Heart left ventricle (tissue), 16 donors: ENCODE results near the gene HADHB. TPM values are rescaled to one million over a fixed set of nuclear protein-coding genes. Genes with fewer than 3 reads are reported as not detected.

Experiments
- ATAC-seq, 4 donors: fragments of 200-7000 bp; cut with Tn5 transposase; one replicate each; pipeline ENCODE4 v1.9.1; 2020 to 2022; ENCODE audit warnings: moderate library complexity in 4 of 4, mild to moderate bottlenecking in 3 of 4, moderate number of reproducible peaks in 1 of 4
- DNase-seq, 5 donors: peaks; one replicate each; pipeline ENCODE4 v3.0.0-alpha.2; 2020
- H3K27ac ChIP-seq, 12 donors: fragments of 200-600 bp; sonication (generic) in 4 of 12; one replicate each; pipeline versions ENCODE4 v1.5.0 to v1.8.0; 2016 to 2022; ENCODE audit warnings: mild to moderate bottlenecking in 2 of 12
- H3K27me3 ChIP-seq, 9 donors: fragments of 200-600 bp; sonication (generic) in 2 of 9; one replicate each; pipeline versions ENCODE4 v1.5.1 to v1.8.0; 2016 to 2022; ENCODE audit warnings: mild to moderate bottlenecking in 3 of 9
- H3K36me3 ChIP-seq, 9 donors: fragments of 200-600 bp; sonication (generic) in 2 of 9; one replicate each; pipeline versions ENCODE4 v1.5.0 to v1.8.0; 2018 to 2022; ENCODE audit warnings: mild to moderate bottlenecking in 2 of 9
- H3K4me1 ChIP-seq, 12 donors: fragments of 200-600 bp; sonication (generic) in 4 of 12; one replicate each; pipeline versions ENCODE4 v1.5.0 to v1.8.0; 2016 to 2022; ENCODE audit warnings: mild to moderate bottlenecking in 3 of 12
- H3K4me3 ChIP-seq, 12 donors: fragments of 200-600 bp; sonication (generic) in 4 of 12; one replicate each; pipeline versions ENCODE4 v1.5.0 to v1.8.0; 2017 to 2022; ENCODE audit warnings: mild to moderate bottlenecking in 9 of 12, moderate library complexity in 4 of 12
- H3K9me3 ChIP-seq, 12 donors: fragments of 200-600 bp; sonication (generic) in 4 of 12; one replicate each; pipeline versions ENCODE4 v1.5.0 to v1.8.0; 2016 to 2022; ENCODE audit warnings: mild to moderate bottlenecking in 1 of 12
- POLR2A ChIP-seq, 2 donors: fragments of 450-650 bp; IDR thresholded peaks; one replicate each; pipeline ENCODE4 v1.6.1; 2017; ENCODE audit warnings: antibody characterized with exemption in 2 of 2, mild to moderate bottlenecking in 2 of 2, moderate library complexity in 2 of 2
- WGBS, 4 donors: extraction: QIAGEN DNeasy Blood & Tissue Kit in 2 of 4; methylation state at CpG; one replicate each; pipeline versions ENCODE4 v1.1.5 to v1.1.7; 2013 to 2018; 5-methylcytosine and 5-hydroxymethylcytosine counted together
- intact Hi-C, 10 donors: fragments of 100-400 bp; cut with DNase I; formaldehyde crosslinking; loops; one replicate each; pipeline versions ENCODE4 v1.11.1 to v1.14.2; 2022
- polyA plus RNA-seq, 2 donors: library from polyadenylated mRNA; stranded (reverse); fragments of 200-250 nt; gene quantifications; one replicate each; pipeline ENCODE4 v1.2.3, GENCODE V29; 2013
- total RNA-seq, 9 donors: library from RNA; depleted of rRNA in 2 of 9; stranded (reverse); fragments of >200 nt in 2 of 9; fragmentation: NEBNext Ultra II Directional in 3 of 9; extraction: Animal tissue kit (Norgen Biotek cat#: 25700) in 3 of 9; gene quantifications; one replicate each; pipeline versions ENCODE4 v1.1.0 to v1.2.4, GENCODE V29; 2016 to 2023
- TF ChIP-seq, protein P1 (sequence below), 12 donors: fragments of 200-600 bp; sonication (generic) in 4 of 12; IDR thresholded peaks; one replicate each; pipeline versions ENCODE4 v1.5.0 to v1.8.0; 2018 to 2022; ENCODE audit warnings: antibody characterized with exemption in 12 of 12, mild to moderate bottlenecking in 5 of 12
- donor health status: ischemic (EF 13 %, LVEDD 7.1; RV severe dilation, severe dysfunction).
- donor health status: healthy with polysubstance abuse.
- donor health status: DM: no; HTN: yes; CAD: no.
- donor health status: DM: no; HTN: no; CAD: no.
- donor health status: ischemic (EF 25% LVEDD 6.9; RV normal size, moderate dysfunction).
- donor health status: ischemic (EF 25% LVEDD 5.7; RV mildly dilated, moderate dysfunction).
- donor health status: healthy.
- donor health status: DM: yes; HTN: yes; CAD: no.
- donor health status: ischemic (EF 35%, LVEDD 5.7; RV mildly dilated, moderate dysfunction).
- donor health status: nonischemic (EF 11% LVEDD 7.7; RV severe dilation, severe dysfunction).
- donor health status: DM: yes; HTN: yes; CAD: no.
- donor health status: PGD.
- donor health status: ischemic (EF 29% LVEDD 5.4; RV normal size, mild dysfunction).
- donor health status: nonischemic (EF 23%, LVEDD 6.1; RV moderate dilation, normal function).

HADHB gene
- total and polyA plus RNA-seq, 11 donors = 526 to 1,915 (median 797) TPM

DNA sequence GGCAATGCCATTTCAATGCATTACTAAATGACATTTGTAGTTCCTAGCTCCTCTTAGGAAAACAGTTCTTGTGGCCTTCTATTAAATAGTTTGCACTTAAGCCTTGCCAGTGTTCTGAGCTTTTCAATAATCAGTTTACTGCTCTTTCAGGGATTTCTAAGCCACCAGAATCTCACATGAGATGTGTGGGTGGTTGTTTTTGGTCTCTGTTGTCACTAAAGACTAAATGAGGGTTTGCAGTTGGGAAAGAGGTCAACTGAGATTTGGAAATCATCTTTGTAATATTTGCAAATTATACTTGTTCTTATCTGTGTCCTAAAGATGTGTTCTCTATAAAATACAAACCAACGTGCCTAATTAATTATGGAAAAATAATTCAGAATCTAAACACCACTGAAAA, 45.3 kb downstream of the HADHB start:
- intact Hi-C loops = no loop called here
- Histone ChIP-seq H3K4me3 (no peak overlapping the region), H3K9me3 (no peaks in the 10 kb centered on the region), H3K4me1 (peaks cover 0 to 4% (median 0%) of the 10 kb centered on the region in 12 donors), H3K27ac (no peak overlapping the region), H3K27me3 (no peaks in the 10 kb centered on the region), H3K36me3 (peaks cover 0 to 70% (median 58%) of the 10 kb centered on the region in 9 donors)
- WGBS, 4 donors = 70 to 87% (median 76%) methylated on average over 1 of the region's 1 CpG
- DNase-seq = no peak
- TF ChIP-seq, protein P1, sequence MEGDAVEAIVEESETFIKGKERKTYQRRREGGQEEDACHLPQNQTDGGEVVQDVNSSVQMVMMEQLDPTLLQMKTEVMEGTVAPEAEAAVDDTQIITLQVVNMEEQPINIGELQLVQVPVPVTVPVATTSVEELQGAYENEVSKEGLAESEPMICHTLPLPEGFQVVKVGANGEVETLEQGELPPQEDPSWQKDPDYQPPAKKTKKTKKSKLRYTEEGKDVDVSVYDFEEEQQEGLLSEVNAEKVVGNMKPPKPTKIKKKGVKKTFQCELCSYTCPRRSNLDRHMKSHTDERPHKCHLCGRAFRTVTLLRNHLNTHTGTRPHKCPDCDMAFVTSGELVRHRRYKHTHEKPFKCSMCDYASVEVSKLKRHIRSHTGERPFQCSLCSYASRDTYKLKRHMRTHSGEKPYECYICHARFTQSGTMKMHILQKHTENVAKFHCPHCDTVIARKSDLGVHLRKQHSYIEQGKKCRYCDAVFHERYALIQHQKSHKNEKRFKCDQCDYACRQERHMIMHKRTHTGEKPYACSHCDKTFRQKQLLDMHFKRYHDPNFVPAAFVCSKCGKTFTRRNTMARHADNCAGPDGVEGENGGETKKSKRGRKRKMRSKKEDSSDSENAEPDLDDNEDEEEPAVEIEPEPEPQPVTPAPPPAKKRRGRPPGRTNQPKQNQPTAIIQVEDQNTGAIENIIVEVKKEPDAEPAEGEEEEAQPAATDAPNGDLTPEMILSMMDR (IDR thresholded peaks at IDR 0.05) = no peak
- no peak for TF ChIP-seq POLR2A (IDR thresholded peaks at IDR 0.05)
- no peak for ATAC-seq

DNA sequence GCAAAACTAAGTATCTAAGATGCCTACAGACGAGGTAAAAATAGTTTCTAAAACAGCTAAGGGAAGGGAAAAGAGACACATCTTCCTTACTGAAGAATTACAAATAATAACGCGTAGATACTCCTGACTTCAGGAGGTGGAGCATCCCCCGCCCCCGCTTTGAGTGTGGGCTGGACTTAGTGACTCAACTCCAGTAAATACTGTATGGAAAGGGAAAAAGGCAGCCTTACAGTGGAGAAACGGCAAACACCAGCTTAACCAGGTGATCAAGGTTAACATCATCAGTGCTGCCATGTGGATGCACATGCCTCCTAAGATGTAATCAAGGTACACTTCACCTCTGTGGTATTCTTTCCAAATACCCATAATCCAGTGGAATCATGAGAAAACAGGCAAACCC, 47.9 kb downstream of the HADHB start:
- H3K27me3 ChIP-seq = no peaks in the 10 kb centered on the region
- no peak overlapping the region for H3K27ac ChIP-seq
- no peak for DNase-seq
- peaks cover 0 to 43% (median 32%) of the 10 kb centered on the region in 9 donors for H3K36me3 ChIP-seq
- intact Hi-C loops = no loop called here
- whole genome bisulfite sequencing, 4 donors = 68 to 78% (median 77%) methylated on average over 6 of the region's 6 CpGs
- TF ChIP-seq POLR2A (IDR thresholded peaks at IDR 0.05) = no peak
- TF ChIP-seq, protein P1 (IDR thresholded peaks at IDR 0.05) = no peak
- peaks cover 0 to 4% (median 0%) of the 10 kb centered on the region in 12 donors for H3K4me1 ChIP-seq
- peak in 2 of 4 donors; percentile 13 to 40 for ATAC-seq
- H3K4me3 ChIP-seq = no peak overlapping the region
- no peaks in the 10 kb centered on the region for H3K9me3 ChIP-seq

DNA sequence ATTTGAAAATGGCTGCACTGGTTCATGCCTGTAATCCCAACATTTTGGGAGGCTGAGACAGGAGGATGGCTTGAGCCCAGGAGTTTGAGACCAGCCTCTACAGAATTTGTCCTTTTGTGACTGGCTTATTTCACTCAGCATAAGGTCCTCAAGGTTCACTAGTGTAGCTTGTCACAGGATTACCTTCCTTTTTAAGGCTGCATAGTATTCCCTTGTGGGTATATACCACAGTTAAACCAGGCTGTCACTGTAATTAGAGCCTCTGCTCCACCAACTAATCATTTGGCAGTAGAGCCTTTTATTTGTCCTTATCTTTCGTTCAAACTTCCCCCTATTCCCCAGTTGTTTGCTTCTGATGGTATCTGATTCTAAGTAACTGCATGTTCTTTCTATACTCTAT, 50.8 kb downstream of the HADHB start:
- no peak overlapping the region for H3K4me3 ChIP-seq
- peaks cover 0 to 20% (median 3%) of the 10 kb centered on the region in 12 donors for H3K4me1 ChIP-seq
- H3K36me3 ChIP-seq = peaks cover 0 to 16% (median 6%) of the 10 kb centered on the region in 9 donors
- WGBS, 4 donors = 77 to 85% (median 81%) methylated on average over 1 of the region's 1 CpG
- intact Hi-C loops = no loop called here
- DNase-seq = no peak
- TF ChIP-seq POLR2A (IDR thresholded peaks at IDR 0.05) = no peak
- TF ChIP-seq, protein P1 (IDR thresholded peaks at IDR 0.05) = no peak
- ATAC-seq = no peak
- H3K9me3 ChIP-seq = no peaks in the 10 kb centered on the region
- no peaks in the 10 kb centered on the region for H3K27me3 ChIP-seq
- H3K27ac ChIP-seq = no peak overlapping the region

DNA sequence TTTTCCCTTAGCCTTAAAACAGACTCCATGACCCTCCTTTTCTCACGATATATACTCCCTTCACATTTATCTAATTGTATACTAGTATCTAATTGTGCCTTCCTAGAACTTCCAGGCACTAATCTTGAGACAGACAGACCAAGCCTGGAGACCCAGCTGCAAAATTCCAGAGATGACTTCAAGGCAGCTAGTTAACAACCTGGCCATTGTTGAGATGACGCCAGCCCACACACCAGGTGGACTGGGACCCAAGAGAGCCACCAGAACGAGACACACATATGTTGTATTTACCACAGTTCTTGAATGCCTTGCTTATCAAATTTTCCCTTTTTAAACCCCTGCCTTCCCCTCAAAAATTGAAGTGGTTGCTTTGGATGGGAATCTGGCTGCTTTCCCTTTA, 52.3 kb downstream of the HADHB start:
- WGBS, 4 donors = 80 to 85% (median 83%) methylated on average over 3 of the region's 3 CpGs
- no peak for ATAC-seq
- H3K4me3 ChIP-seq = no peak overlapping the region
- H3K9me3 ChIP-seq = no peaks in the 10 kb centered on the region
- H3K4me1 ChIP-seq = peaks cover 0 to 22% (median 5%) of the 10 kb centered on the region in 12 donors
- H3K36me3 ChIP-seq = peaks cover 0 to under 1% (median 0%) of the 10 kb centered on the region in 9 donors
- H3K27ac ChIP-seq = no peak overlapping the region
- intact Hi-C loops = no loop called here
- no peak for DNase-seq
- H3K27me3 ChIP-seq = no peaks in the 10 kb centered on the region
- no peak for TF ChIP-seq POLR2A (IDR thresholded peaks at IDR 0.05)
- TF ChIP-seq, protein P1 (IDR thresholded peaks at IDR 0.05) = no peak
